HS-27A (cell line): ENCODE data around the gene IGLON5.

ENCODE experiments used
- DNase-seq: peaks from one replicate; pipeline ENCODE4 v3.0.0-alpha.2; 2012; ENCODE audit warnings: low read depth, missing footprints

IGLON5 gene

DNA sequence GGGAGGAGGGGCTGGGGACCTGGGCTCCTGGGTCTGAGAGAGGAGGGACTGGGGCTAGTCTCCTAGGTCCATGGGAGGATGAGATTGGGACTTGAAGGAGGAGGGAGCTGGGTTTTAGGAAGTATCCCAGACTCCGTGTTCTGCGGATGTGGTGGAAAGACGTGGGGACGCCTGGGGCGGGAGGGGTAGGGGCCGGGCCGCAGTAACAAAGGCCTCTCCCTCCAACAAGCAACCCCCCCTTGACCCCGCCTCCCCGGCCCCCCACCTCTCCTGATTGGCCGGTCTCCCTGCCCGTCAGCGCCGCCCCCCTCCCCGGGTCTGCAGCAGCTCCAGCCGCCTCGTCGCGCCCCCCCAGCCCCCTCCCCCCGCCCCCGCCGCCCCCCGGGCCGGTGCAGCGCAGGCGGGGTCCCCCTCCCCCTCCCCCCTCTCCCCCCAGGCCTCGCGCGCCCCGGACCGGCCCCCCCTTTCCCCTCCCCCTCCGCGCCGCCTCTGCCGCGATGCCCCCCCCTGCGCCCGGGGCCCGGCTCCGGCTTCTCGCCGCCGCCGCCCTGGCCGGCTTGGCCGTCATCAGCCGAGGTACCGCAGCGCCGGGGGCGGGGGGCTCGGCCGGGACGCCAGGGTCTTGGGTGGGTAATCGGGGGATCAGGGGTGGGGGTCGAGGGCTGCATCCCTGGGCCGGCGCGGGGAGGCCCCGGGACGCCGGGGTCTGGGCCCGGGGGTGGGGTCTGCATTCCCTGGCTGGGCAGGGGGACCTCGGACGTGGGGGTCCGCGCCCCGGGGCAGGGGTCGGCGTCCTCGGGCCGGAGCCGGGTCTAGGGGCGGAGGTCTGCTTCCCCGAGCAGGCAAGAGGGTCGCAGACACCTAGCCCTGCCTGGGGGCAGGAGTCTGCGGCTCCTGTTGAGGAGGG lies at the start of gene IGLON5:
Gene IGLON5, plus strand, starts transcription at position 294 of the 907 bp plus-strand sequence. Its CDS starts 204 bp downstream, at position 498.
- no peak for DNase-seq

DNA sequence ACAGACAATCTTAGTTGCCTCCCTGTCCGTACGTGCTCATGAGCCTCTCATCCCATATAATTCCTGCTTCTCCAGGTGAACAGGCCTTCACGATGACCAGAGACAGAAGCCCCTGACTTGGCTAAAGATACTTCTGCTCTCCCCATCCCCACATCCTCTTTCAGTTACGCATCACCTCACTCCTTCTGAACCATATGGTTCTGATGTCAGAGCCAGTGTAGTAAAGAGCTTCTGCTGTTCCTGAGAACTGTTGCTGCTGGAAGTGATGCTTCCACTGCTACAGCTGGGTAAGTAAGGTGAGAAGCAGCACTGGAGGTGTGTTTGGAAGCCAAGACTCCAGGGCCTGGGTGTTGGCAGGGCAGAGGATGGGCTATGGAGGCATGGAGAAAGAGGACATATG lies 47.6 kb upstream of the IGLON5 start:
- DNase-seq = no peak

DNA sequence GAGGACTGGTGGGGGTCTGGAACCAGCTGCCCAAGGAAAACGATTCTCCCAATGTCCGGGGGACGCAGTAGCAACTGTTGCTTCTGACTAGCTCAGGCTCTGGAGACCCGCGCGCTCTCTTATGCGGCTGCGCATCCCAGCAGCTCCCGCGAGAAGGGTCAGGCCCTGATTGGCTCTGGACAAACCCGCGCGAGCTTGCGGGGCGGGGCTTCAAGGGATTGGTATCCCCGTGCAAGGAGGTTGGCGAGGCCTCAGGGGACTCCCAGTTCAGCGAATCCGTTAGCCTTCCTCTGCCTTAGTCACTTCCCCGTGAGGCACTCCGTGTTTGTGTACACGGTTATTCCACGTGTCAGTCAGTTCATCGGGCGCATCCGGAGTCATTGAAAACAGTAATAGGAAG lies 40.4 kb upstream of the IGLON5 start:
- no peak for DNase-seq

DNA sequence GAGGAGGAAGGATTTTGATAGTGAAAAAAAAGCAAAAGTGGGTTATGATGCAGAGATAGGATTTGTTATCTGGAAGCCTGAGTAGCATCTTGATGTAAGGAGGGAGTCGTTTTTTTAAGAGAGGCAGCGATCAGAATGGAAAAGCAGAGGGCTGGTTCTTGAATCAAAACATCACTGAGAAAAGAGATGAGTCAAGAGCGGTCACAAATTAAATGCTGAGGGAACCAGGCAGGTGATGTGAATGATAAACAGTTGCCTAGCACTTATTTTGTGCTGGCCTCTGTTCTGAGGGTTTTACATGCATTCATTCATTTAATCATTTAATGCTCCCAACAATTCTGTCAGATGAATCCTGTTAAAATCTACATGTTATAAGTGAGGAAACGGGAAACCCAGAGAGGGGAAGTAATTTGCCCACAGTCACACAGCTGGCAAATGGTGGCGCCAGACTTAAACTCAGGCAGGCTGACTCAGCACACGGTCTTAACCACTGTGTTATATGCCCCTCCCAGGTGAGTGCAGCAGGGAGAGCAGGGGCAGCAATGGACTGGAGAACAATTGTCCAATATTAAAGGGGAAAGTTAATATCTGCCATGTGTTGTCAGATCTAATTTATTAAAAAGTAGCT lies 39.1 kb upstream of the IGLON5 start:
- DNase-seq = no peak

DNA sequence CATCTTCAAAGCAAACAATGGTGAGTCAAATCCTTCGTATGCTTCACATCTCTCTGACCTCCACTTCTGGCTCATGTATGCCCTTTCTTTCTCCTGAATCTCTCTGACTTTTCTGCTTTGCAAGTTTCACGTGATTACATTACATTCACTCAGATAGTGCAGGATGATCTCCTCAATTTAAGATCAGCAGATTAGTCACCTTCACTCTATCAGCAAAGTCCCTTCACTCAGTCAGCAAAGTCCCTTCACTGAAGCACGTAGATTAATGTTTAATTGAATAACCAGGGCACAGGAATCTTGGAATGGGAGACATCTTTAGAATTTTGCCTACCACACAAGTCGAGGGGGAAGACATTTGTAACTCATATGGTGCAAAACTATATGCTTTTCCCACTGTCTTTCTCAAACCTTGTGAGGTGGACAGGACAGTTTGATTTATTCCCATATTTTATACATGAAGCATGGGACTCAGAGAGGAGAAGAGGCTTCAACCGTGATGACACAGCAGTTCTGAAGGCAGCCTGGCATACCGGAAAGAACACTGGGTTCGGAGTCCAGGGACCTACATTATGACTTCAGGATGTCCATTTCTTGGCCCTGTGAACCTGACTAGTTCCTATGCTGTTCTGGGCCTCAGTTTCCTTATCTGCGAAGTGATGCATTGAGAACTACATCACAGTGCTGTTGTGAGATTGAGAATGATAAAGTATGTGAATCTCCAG lies 37.2 kb upstream of the IGLON5 start:
- DNase-seq = no peak

DNA sequence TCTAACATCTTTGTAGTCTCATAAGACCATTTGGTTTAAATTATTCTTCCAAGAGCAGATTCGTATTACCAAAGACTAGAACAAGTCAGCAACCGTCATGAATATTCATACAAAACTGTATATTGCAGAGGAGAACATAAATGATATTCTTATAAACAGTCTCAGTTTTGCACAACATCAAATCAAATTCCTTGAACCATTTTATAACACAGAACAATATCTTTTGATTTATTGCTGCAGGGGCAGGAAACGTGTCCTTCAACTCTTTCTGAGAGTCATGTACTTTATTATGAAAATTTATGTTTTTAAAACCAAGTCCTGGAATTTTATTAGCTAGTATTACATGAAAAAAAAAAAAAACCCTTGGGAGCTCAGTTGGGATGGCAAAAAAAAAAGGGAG lies 34.3 kb upstream of the IGLON5 start:
- DNase-seq = no peak

DNA sequence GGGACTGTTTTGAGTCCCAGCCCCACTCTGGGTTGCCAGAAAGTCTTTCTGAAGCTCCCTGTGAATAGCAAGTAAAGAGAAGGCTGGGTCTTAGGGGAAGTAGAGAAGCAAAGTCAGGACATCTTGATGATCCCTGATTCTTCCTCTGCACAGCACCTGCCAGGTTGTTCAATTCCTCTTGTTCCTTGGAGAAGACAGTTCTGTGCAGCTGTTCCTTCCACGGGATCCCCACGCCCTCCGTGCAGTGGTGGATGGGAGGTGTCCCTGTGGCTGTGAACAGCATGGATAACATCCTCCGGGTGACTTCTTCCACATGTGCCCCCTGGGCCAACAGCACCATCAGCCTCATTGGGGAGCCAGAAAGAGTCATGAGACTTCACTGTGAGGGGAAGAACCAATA lies 29.1 kb upstream of the IGLON5 start:
- no peak for DNase-seq

DNA sequence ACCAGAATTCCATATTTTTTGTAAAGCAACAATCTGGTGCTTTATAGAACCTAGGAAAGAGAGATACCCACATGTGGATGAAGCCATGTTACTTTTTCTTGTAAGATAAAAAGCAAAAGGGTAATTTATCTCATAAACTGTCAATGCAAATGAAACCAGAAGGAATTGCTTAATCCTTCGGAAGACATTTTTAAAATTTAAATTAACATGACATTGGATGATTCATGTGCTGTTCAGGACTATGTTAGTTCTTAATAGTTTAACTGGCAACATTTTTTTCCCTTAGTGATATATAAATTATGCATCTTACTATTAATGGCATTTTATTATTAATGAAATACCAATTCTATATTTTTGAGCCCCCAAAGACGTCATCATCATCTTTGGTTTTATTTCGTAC lies 25.8 kb upstream of the IGLON5 start:
- DNase-seq = no peak

DNA sequence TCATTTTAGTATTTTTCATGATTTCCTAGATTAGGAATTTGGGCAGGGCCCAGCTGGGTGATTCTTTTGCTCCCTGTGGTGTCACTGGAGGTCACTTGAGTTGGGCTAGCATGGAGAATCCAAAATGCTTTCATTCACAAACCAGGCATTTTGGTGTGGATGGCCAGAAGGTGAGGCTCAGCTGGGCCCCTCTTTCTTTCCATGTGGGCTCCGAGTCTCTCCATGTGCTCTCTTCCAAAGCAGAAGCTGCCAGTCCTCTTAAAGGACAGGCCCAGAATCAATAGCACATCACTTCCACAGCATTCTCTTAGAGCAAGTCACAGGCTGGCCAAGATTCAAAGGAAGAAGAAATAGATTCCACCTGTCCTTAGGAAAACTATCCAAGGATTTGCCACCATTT lies 21.8 kb upstream of the IGLON5 start:
- no peak for DNase-seq

DNA sequence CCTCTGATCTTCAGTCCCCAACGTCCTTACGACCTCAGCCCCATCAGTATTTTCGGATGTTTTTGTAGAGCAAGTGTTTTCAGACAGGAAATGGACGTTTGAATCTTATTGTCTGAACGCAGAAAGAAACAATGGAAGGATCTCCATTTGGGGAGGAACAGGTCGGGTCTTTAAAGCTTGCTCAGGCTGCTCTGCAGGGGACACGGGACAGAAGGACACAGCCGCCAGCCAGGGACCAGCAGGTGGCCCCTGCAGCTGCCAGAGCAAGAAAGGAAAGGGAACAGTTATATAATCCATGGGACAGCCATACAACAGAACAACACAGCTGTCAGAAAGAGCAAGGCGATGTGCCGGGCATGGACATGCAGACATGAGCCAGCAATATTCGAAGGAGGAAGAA lies 18.5 kb upstream of the IGLON5 start:
- no peak for DNase-seq

DNA sequence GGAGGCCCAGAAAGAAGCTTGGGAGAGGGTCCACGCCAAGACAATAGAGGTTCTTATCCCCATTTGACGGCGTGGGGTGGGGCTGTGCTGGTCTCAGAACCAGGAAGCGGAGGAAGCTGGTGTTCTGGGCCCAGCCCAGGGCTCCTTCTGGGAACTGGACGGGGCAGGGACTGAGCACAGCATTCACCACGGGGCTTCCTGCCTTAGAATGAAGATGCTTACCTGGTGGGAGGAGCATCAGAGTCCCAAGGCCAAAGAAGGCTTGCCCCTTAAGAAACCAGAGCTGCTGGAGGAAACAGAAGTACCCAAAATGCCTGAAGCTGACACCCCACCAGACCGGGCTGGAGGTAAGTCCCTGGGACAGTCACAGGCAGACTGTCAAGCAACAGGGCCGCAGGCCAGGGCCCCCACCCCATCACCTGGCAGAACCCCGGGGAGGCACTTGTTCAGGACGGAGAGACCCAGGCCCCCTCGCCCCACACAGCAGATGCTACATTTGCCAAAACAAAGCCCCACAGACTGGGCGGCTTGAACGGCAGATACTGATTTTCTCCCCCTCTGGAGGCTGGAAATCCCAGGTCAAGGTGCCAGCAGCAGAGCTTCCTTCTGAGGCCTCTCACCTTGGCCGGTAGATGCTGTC lies 17.8 kb upstream of the IGLON5 start:
- no peak for DNase-seq

DNA sequence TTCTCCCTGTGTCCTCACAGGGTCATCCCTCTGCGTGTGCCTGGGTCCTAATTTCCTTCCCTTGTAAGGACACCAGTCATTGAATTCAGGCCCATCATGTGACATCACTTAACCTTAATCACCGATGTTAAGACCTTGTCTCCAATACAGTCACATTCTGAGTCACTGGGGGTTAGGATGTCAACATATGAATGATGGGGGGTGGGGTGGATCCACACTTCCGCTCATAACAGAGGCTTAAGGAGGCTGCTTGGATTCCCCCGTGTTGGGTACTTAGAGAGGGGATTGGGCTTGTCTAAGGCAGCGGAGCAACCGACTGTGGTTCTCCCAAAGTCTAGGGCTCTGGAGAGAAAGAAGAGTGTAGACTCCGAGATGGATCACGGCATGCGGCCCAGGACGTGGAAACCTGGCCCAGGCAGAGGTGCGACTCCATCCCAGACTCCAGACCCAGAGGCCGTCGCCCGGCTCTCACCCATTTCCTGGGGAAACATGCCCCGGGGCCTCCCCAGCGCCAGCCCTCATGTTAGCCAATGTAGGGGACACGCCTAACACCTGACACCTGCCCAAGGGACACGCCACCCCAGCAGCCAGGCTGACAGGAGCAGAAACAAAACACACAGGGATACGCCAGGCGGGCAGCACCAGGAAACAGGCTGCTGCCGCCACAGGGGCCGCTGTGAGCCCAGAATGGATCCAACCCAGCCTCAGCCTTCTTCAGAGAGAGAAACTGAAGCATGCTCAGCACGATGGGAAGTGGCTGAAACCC lies 17.1 kb upstream of the IGLON5 start:
- no peak for DNase-seq

DNA sequence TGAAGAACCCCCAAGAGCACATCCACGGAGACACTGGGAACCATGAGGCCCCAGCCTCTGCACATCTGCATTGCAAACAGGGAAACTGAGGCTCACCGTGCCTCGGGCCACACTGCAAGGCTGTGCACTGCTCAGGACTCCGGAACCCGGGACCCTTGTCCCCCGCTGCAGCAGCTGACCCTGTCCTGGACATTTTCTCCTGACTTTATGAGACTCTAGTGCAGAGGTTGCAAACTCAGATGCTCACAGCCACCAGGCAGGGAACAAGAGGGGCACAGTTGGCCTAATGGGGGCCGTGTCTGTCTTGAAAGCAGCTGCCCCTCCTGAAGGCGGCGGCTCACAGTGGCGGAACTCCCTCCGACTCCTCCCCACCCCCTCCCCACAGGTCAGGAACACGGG lies 16.5 kb upstream of the IGLON5 start:
- no peak for DNase-seq

DNA sequence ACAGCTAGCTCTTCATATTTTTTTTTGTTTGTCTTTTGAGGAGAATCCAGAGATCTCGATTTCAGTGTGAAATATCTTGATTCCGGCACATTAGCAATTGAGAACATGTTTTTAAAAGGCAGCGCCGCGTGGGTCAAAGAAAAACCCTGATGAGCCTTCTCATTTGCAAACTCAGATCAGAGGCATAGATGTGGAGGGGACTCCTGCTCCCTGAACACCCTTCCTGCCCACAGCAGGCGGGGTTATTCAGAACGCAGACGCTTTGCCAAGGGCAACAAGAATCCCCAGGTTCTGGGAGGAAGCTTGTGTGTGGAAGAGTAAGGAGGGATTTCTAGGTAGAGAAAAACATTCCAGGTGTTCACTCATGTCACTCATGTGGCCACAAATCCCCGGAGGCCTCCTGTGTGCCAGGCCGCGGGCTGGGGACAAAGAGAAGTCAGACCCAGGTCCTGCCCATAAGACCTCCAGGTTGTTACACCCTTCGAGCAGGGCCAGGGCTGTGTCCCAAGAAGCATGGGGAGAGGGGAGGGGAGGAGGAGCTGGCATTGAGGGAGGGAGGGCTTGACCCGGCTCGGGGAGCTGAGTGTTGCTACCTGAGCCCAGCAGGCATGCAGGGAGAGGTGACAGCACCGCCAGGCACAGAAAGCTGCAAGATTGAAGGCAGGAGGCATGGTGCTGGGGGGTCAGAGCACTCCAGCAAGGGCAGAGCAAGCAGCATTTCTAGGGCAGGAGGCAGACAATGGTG lies 15.9 kb upstream of the IGLON5 start:
- no peak for DNase-seq

DNA sequence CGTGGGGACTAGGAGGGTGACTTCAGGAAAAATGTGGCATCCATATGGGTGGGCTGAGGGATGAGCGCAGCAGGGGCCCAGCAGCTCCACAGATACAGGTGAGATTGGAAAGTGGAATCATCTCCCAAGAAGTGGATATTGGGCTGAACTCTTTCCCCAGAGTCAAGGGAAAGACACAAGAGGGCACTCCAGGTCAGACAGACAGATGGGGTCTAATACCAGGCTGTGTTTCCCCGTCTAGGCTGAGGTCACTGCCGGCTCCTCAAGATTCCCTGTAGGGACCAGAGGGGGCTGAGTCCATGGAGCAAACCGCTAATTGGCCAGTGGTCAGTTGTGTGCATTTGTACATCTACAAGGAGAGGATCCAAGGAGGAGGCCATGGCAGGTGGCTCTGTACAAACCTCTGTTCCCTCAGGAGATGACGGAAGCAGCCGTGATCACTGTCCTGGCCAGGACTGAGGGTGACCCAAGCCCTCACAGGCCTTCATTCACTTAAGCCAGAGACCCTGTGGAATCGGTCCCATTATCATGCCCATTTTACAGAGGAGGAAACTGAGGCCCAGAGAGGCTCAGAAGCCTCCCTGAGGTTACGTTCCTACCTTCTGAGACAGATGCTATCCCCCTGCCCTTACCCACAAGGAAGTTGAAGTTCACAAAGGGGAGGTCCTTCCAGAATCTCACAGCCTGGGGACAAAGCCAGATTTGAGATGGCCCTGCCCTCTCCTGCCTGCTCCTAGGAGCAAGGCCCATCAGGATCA lies 14.9 kb upstream of the IGLON5 start:
- no peak for DNase-seq

DNA sequence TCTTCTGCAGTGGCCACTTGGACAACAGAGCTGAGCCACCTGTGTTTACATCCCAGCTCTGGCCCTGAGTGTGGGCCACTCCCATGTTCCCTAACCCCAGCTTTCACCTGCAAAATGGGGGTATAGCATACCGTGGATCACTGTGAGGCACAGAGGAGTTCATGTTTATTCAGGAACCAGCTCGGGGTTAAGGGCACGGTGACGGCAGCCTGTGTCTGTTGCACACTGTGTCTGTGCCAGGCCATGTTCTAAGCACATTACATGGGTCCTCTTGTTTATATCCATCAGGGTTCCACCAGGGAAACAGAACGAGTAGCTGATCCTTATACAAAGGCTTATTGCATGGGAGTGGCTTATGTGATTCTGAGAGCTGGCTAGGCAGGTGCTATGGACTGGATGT lies 14.0 kb upstream of the IGLON5 start:
- DNase-seq = no peak

DNA sequence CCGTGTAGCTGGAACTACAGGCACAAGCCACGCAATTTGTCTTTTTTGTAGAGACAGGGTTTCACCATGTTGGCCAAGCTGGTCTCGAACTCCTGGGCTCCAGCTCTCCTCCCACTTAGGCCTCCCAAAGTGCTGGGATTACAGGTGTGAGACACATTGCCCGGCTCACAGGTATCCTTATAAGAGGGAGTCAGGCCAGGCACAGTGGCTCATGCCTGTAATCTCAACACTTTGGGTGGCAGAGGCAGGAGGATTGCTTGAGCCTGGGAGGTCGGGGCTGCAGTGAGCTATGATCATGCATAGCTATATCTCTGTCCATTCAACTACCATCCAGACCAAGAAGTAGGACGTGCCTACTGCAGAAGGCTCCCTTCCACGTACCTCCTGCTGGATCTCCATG lies 10.2 kb upstream of the IGLON5 start:
- no peak for DNase-seq

DNA sequence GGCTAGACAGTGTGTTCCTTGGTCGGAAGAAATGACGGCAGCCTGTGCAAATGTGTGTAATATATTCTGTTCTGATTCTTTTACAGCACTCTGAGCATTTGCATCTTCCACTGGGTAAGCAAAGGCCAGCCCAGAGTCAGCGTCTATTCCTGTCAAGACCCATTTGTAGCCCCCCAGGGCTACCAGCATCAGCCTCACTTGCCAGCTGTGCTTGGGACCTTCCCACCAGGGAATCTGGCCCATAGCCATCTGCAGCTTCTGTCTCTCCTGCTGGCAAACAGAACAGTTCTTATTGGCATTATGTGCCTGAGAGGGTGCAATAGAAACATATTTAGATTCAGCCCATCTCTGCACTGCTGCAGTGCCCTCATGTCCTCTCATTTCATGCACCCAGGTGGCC lies 6.0 kb upstream of the IGLON5 start:
- no peak for DNase-seq

DNA sequence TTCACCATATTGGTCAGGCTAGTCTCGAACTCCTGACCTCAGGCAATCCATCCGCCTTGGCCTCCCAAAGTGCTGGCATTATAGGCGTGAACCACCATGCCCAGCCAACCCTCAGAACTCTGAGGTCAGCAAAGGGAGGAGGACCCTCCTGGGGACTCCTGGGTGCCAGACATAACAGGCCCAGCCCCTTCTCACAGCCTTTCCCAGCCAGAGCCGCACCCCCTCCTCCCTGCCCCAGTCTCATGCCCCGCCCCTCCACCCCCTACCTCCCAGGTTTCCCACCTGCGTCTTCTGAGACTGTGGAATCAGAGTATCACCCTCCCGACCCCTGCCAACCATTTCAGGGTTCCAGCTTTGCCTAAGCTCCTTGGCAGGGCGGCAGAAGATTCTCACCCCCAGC lies 5.2 kb downstream of the IGLON5 start:
- DNase-seq = no peak

DNA sequence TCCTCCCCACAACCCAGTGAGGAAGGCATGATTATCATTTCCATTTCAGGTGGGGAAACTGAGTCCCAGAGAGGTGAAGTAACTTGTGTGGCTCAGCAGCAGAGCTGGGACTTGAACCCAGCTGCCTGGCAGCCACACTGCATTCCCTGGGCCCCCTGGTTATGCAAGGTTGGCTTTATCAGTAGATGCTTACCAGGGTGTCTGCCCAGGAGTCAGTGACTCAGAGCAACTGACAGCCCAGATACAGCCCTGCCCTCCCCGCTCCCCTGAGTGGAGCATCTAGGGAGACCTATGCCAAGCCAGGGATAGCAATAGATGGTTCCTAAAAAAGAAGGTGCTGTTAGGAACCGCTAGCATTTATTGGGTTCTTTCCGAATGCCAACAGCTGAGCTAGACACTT lies 5.9 kb downstream of the IGLON5 start:
- DNase-seq = no peak
